Measurements from ENCODE around the gene SRRM1.
A peak's percentile ranks its signal among the peaks of the same experiment; 100 is the strongest.

SRRM1 gene

GRCh38 chr1:24642481-24643362 lies at the start of gene SRRM1:
Gene SRRM1 (plus strand): TSS chr1:24643302. CDS start chr1:24643327, 25 bp downstream.
- DNase-seq: peak; percentile 95 to 99

- DNase-seq: no peak
Observed at GRCh38 chr1:24594328-24594598, 48.8 kb upstream of the SRRM1 start.

GRCh38 chr1:24596401-24596880 lies 46.7 kb upstream of the SRRM1 start:
- no peak for DNase-seq

GRCh38 chr1:24599265-24599664 lies 43.8 kb upstream of the SRRM1 start:
- DNase-seq: no peak

GRCh38 chr1:24600551-24600950 lies 42.6 kb upstream of the SRRM1 start:
- DNase-seq: no peak

- DNase-seq: no peak
Observed at GRCh38 chr1:24605534-24606295, 37.4 kb upstream of the SRRM1 start.

- DNase-seq: no peak
Observed at GRCh38 chr1:24606296-24606605, 36.9 kb upstream of the SRRM1 start.

- DNase-seq: no peak
Observed at GRCh38 chr1:24606621-24607020, 36.5 kb upstream of the SRRM1 start.

- no peak for DNase-seq
Observed at GRCh38 chr1:24609949-24610517, 33.1 kb upstream of the SRRM1 start.

GRCh38 chr1:24619376-24619775 lies 23.7 kb upstream of the SRRM1 start:
- no peak for DNase-seq

- DNase-seq: no peak
Observed at GRCh38 chr1:24620678-24621077, 22.4 kb upstream of the SRRM1 start.

GRCh38 chr1:24621121-24621520 lies 22.0 kb upstream of the SRRM1 start:
- no peak for DNase-seq

- no peak for DNase-seq
Observed at GRCh38 chr1:24622218-24622617, 20.9 kb upstream of the SRRM1 start.

- DNase-seq: no peak
Observed at GRCh38 chr1:24632832-24633175, 10.3 kb upstream of the SRRM1 start.

- no peak for DNase-seq
Observed at GRCh38 chr1:24635195-24635843, 7.8 kb upstream of the SRRM1 start.

- no peak for DNase-seq
Observed at GRCh38 chr1:24636661-24637357, 6.3 kb upstream of the SRRM1 start.

- DNase-seq: no peak
Observed at GRCh38 chr1:24639094-24639493, 4.0 kb upstream of the SRRM1 start.

- DNase-seq: no peak
Observed at GRCh38 chr1:24639881-24640280, 3.2 kb upstream of the SRRM1 start.

GRCh38 chr1:24640288-24640687 lies 2.8 kb upstream of the SRRM1 start:
- DNase-seq: no peak

- peak; percentile 10 to 23 for DNase-seq
Observed at GRCh38 chr1:24641646-24642151, 1.4 kb upstream of the SRRM1 start.

GRCh38 chr1:24643363-24644099 lies 429 bp downstream of the SRRM1 start:
- peak in 1 of 2 experiments; percentile 49 for DNase-seq

GRCh38 chr1:24644100-24644384 lies 940 bp downstream of the SRRM1 start:
- no peak for DNase-seq
